ENCODE results near the gene SMR3A.

GRCh38 chr4:70397580-70397979 is 37.0 kb downstream of the SMR3A start, which contains the start of gene OPRPN:
- no peak for TF ChIP-seq POLR2A (IDR thresholded peaks at IDR 0.05; ENCODE audit: low read depth, low read length)
- no peak for TF ChIP-seq POLR2AphosphoS5 (IDR thresholded peaks at IDR 0.05; ENCODE audit: low read depth, low read length)
- no peak for TF ChIP-seq TAF1 (IDR thresholded peaks at IDR 0.05; ENCODE audit: low read depth, low read length)
- TF ChIP-seq PAX5 (IDR thresholded peaks at IDR 0.05; ENCODE audit: insufficient read depth, low read length, severe bottlenecking) = no peak

Data from GM12891 (cell line).